Measurements from ENCODE around the gene RSPO1.
A peak's percentile ranks its signal among the peaks of the same experiment; 100 is the strongest.
"Not testable (repeated sequence)": the region's sequence is repeated elsewhere in the genome, so short reads cannot be mapped to it uniquely, and the experiment has no call there.

Gene RSPO1, protein sequence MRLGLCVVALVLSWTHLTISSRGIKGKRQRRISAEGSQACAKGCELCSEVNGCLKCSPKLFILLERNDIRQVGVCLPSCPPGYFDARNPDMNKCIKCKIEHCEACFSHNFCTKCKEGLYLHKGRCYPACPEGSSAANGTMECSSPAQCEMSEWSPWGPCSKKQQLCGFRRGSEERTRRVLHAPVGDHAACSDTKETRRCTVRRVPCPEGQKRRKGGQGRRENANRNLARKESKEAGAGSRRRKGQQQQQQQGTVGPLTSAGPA

DNA sequence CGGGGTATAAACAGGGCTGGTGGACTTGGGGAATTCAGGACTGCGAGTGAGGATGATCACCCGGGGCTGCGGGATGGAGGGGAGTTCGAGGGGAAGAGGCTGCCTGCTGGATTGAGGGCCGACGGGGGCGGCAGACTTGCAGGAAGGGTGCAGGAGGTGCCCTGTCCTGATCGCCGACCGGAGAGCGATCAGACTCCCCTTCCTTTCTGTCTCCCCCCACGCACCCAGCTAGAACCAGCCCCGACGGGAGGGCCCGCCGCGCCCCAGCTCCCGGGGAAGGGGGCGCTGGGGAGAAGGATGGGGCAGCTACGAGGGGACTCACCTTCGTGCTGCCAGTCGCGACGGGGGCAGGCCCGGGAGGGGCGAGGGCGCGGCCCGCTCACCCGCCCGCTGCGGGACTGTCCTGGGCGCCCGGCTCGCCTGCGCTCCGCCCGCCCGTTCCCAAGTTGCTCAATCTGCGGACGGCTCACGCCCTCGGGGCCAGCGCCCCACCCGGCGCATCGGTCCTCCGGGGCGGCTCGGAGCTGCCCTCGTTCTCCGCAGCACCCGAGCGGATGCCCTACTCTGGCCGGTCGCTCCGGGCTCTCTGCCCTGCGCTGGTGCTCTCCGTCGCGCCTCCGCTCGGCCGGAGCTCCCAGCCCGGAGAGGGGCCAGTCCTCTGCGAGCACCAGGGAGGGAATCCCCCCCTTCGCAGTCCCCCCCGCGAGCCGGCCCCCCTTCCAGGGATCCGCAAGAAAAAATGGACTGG lies at the start of gene RSPO1:
TSS of gene RSPO1 (minus strand) at position 649 of the 748 bp plus-strand sequence. CDS start 5,231 bp downstream, outside the sequence.
- DNase-seq (ENCODE audit: low spot score) = no peak

DNA sequence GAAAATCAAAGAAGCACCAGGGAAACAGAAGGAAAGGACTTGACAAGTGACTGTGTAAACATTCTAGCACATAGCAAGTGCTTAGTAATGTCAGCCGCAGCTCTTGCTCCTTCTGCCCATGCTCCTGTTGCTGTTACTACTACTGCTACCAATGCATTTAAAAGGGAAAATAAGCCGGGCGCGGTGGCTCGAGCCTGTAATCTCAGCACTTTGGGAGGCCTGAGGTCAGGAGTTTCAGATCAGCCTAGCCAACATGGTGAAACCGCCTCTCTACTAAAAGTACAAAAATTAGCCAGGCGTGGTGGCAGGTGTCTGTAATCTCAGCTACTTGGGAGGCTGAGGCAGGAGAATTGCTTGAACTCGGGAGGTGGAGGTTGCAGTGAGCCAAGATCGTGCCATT lies 49.5 kb upstream of the RSPO1 start:
- DNase-seq (ENCODE audit: low spot score) = not testable (repeated sequence)

DNA sequence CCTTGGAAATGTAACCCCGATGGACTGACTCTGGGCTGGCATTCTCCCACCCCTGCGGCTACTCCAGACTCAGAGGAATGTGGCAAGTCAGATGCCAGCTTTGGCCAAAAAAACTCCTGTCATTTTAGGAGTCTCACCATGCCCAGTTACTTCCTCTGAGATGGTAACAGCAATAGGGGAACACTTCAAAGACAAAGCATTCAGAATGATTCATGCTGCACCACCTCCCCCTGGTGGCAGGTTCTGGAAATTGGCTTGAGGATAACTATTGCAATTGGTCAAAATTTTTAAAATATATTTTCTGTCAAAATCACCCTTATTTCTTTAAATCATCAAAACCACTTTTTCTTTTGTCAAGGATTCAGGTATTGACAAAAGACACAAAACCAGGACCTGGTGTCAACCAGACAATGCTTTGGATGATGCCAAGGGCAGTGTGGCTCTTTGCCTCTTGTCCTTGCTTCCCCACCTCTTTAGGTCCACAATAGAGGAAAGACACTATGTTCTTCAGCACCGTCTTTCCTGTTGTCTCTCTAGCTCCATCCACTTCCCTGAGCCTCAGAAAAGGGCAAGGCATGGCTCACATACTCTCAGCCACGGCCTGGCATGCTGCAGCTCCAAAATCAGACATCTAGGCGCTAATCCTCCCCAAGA lies 47.8 kb upstream of the RSPO1 start:
- peak; percentile 44 for DNase-seq (ENCODE audit: low spot score)

DNA sequence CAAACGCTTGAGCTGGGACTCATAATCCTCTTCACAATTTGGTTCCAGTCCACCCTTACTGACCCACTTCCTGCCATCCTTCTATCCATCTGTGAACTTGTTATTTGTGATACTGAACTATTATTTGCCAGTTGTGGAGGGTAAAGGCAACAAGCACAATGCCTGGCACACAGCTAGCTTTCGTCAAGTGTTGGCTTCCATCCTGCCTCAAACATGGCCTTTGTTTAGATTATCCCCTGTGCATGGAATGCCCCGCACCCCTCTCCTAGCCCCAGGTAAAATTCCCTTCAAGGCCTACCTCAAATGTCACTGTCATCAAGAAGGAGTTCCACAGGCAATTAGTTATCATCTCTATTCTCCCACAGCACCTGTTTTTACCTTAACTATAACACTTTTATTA lies 46.2 kb upstream of the RSPO1 start:
- DNase-seq (ENCODE audit: low spot score) = no peak

DNA sequence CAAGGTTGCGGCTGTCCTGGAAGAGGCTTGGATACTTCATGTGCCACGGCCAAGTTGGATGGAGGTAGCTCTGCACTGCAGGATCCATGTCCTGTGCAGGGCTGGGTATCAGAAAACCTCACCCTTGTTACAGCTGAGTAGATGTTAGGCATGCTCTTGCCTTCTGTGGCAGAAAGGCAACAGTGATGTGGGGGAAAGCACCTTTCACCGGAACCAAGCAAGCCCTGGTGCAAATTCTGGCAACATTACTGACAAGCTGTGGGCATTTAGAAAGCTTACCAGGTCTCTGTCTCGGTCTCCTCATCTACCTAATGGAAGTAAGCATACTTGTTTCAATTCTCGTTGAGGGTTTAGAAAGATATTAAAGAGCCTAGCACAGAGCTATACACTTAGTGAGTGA lies 43.1 kb upstream of the RSPO1 start:
- DNase-seq (ENCODE audit: low spot score) = no peak

DNA sequence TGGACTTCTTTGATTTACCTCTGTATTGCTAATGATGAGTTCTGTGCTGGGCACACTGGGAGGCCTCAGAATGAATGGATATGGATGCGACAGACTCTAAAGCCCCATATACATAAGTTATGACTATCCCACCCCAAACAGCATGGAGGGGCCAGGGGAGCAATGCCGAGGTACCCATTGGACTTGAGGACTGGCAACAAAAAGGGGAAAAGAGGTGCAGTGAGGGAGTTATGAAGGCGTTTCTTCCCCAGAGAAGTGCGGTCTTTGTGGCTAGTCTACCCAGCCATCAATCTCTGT lies 42.4 kb upstream of the RSPO1 start:
- DNase-seq (ENCODE audit: low spot score) = no peak

DNA sequence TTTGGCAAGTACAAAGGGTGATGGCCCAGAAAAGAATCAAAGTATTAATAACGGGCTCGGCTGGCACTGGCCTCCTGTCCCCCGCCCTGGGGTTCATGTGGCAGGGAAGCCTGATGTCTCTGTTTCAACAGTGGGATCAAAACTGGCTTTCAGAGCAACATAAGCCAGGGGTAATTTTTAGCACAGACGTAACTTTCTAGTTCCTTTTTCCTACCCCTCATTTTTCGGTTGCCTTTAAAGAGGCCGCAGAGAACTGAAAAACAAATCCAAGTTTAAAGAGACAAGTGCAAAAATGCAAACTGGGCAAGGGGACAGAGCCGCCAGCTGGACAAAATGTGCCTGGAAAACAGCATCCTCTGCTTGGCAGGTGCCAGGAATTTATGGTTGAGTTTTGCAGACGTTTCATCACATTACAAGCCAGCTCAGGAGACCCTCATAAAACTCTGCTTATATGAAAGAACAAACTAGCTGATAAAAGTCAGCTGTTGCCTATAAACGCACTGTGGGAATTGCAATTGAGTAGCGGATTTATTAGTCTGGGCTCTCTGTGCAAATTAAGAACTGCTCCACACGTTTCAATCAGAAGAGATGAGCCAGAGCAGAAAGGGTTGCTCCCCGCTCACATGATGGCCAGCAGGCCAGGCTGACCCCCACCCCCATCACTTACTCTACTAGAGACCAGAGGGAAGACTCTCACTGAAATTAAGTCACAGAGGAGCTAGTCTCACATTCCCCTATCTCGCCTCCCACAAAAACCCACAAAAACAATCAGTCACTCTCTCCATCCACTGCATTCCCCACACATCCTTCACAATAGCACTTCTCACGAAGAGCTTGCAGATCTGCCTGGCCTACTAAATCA lies 41.8 kb upstream of the RSPO1 start:
- no peak for DNase-seq (ENCODE audit: low spot score)

DNA sequence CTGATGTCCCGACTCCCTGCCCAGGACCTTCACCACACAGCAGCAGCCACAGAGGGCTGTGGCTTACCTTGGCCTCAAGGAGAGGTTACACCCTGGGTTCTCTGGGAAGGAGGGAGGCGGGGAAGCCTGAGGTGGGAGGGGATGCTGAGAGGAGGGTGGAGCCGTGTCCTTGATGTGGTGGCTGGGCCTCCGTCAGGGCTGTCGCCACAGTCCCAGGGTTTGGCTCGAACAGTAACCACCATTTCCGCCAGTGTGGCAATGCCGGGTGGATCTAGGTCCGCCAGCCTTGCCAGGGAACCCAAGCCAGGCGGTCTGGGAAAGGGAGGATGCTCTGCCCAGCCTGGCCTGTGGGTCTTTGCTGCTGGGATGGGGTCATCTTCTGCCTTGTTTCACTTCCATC lies 39.2 kb upstream of the RSPO1 start:
- DNase-seq (ENCODE audit: low spot score) = no peak

DNA sequence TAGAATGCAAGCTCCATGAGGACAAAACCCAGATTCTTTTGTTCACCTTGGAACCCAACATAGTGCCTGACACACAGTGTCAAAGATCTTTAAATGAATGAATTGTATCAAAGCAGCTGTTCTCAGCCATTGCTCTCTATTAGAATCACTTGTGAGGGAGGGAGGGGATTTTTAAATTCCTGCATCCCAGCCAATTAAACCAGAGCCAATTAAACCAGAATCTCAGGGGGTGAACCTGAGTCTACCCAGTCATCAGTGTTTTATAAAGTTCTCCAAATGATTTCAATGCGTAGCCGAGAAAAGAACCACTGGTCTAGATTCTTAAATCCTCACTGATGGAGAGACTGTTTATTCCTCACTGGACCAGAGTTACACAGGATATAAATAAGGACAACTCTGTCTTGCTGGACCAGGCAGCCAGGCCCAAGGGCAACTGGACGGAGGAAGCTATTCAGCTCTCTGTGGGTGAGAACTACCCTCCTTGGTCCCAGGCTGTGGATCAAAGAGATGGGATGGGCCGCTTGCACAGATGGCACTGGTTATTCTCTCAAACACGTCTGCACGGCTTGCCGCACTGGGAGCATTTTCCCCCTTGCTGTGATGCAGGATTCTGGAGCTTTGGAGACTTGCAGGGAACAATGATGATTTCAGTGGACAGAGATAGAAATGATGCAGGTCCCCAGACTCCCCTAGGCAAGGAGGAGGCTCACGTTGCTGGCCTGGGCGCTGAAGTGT lies 37.6 kb upstream of the RSPO1 start:
- DNase-seq (ENCODE audit: low spot score) = no peak

DNA sequence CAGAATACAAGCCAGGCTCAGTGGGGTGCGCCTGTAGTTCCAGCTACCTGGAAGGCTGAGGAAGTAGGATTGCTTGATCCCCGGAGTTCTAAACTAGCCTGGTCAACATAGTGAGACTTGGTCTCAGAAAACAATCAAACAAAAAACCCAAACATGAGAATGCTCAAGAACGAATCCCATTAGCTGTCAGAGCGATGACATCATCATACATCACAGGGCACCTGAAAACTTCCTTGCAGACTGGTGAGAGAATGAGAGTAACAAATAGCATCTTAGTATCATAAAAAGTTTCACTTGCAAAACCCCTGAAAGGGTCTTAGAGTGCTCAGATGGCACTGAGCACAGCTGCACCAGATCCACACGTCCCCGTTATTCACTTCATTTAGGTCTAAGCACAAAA lies 36.6 kb upstream of the RSPO1 start:
- DNase-seq (ENCODE audit: low spot score) = no peak

DNA sequence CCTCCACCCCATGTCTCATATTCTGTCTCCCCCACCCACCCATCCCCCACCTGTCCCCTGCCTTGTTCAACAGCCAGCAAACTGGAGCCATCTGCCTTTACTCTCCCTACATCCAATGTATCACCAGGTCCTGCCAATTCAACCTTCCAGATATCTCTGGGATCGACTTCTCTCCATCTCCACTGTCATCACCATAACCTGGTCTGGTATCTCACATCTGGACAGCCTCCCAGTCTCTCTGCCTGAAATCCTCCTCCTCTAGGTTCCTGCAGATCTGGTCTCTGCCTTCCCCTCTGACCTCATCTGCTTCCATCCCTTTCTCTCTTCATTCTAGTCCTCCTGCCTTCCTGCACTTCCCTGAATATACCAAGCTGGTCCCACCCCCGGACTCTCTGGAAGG lies 35.4 kb upstream of the RSPO1 start:
- DNase-seq (ENCODE audit: low spot score) = no peak

DNA sequence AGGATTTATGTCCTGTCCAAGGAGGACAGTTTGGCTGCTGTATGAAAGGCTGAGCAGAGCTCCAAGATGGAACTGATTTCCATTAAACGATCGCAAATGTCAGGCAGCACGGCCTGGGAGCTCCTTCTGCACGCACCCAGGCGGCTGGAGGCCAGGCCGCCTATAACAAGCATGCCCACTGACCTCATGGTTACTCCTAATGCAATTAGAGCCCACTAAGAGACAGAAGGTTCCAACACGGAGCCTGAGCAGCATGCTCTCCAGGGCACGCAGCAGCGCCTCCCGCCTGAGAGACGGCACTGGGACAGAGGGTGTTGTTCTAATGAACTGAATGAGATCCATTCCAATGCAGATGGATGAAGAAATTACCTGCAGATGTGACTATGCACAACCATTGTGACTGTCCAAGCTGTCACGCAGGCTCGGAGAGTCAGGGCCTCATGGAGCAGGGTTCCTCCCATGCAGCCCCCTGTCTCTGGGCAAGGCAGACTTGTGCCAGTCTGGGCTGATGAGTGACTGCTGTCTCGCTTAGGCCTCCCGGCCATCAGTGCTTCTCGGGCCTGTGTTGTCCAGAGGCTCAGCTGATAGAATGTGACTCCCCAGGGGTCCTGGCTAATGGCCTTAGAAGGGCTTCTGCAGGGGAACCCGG lies 32.5 kb upstream of the RSPO1 start:
- DNase-seq (ENCODE audit: low spot score) = no peak

DNA sequence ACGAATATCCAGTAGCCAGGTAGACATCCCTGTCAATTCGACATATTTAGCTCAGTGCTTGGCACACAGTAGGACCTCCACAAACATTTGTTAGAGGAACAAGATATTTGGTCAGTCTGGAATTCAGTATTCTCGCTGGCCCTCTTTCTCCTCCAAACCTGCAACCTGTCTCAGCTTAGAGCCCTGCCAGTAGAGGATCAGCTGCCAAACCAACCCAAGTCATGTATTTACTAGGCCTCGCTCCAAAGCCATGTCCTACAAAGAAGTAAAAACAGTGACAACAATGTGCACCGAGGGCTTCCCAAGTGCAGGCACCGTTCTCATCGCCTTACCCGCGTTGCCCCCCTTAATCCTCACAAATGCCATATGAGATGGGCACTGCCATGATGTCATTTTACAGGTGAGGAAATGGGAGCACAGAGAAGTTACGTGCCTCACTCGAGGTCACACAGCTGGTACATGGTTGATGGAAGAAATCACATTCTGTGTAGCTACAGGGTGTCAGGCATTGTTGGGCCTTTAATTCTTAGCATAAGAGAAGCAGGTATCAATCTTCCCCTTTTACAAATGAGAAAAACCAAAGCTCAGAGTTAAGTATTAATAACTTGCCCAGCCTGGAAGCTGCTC lies 31.7 kb upstream of the RSPO1 start:
- DNase-seq (ENCODE audit: low spot score) = no peak

DNA sequence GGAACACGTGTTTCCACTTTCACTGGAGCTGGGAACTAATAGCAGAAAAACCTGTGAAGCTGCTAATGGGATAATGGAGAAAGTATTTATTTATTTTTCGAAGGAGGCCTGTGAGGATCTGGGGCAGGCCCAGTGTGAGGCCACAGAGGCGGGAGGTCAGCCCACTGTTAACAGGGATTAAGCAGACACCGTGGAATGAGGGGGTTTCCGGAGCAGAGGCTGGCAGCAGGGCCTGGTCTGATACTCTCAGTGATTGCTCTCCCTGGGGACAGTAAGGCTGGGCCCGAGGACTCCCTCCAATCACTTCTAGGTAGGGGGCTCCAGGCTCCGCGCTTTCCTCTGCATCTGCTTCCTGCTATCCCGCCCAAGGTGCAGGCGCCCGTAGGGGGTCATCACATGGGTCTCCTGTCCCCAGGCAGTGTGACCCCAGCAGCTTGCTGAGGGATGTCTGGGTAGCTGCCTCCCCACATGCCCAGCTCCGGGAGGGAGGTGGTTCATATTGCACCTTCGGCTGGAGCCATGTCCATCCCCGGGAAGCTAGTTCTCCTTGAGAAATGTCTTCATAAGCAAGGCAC lies 28.8 kb upstream of the RSPO1 start:
- no peak for DNase-seq (ENCODE audit: low spot score)

DNA sequence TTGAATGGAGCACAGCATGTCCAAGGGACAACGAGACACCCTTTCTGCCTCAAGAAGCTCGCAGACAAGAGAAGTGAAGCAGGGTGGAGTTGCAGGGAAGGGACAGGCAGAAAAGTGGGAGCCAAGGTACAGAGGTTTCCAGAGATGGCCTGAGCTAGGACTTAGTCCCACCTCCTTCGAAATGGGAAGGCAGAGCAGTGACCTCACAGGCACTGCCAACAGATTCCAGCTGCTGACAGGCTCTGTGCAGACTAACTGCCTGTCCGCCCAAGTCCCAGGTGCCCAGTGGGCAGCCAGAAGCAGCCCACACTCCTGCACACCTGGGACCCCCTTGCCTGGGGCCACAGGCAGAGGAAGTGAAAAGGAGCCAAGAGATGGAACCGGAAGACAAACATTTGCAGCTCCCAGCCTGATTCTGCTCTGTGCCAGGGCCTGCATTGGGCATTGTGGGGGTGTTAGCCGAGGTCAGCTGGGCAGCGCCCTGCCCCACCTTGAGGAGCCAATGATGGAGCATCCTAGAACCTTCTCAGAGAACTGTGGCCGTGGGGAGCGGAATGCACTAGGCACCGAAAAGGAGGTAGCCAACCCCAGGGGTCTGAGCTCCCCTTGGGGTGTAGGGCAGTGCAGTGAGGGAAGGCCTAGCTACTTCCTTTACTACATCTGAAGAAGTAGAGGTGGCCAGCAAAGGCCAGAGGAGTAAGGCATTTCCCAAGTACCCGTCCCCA lies 27.5 kb upstream of the RSPO1 start:
- no peak for DNase-seq (ENCODE audit: low spot score)

DNA sequence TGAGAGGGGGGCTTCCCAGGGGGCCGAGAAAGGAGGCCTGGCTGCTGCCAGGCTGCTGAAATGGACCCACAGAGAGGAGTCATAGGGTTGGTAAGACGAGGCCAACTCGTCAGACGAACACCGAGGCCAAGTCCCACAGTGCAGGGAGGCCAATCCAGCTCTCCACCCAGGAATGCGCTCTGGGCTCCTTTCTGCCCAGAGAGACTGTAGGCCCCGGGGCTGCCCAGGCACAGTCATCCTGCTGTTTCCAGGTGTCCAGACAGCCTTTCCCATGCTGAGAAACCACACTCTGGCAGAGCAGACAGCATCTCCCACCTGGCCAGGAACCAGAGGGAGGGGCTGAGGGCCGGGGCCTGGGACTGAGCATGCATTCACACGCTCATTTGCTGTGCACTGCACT lies 26.7 kb upstream of the RSPO1 start:
- no peak for DNase-seq (ENCODE audit: low spot score)

DNA sequence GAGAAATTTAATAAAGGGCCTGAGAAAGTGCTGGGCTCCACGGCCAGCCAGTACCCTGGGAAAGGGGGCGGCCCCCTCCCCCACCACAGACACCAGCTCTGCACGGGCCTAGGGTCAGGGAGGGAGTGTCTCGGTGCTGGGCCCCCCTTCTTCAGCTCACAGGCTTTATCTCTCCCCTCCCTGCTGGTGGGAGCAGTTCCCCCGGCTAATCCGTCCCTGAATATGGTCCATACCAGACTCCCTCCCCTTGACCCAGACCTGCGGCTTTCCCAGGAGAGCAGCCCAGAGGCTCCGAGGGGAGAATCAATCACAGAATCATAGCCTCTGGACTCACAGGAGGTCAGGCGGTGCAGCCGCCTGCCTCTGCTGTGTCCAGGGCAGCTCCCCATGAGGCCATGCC lies 26.0 kb upstream of the RSPO1 start:
- no peak for DNase-seq (ENCODE audit: low spot score)

DNA sequence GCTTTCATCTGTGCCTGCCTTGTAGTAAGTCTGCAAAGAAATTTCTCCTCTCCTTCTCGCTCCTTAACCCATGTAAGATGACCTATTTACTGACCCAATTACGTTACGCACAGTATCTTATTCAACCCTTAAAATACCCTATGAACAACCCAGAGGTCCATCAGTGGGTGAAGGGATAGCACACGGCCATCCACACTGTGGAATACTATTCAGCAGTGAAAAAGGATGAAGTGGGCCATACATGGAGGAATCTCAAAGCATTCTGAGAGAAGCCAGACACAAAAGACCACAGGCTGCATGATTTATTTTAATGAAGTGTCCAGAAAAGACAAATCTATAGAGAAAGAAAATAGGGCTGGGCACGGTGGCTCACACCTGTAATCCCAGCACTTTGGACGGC lies 23.8 kb upstream of the RSPO1 start:
- DNase-seq (ENCODE audit: low spot score) = no peak

DNA sequence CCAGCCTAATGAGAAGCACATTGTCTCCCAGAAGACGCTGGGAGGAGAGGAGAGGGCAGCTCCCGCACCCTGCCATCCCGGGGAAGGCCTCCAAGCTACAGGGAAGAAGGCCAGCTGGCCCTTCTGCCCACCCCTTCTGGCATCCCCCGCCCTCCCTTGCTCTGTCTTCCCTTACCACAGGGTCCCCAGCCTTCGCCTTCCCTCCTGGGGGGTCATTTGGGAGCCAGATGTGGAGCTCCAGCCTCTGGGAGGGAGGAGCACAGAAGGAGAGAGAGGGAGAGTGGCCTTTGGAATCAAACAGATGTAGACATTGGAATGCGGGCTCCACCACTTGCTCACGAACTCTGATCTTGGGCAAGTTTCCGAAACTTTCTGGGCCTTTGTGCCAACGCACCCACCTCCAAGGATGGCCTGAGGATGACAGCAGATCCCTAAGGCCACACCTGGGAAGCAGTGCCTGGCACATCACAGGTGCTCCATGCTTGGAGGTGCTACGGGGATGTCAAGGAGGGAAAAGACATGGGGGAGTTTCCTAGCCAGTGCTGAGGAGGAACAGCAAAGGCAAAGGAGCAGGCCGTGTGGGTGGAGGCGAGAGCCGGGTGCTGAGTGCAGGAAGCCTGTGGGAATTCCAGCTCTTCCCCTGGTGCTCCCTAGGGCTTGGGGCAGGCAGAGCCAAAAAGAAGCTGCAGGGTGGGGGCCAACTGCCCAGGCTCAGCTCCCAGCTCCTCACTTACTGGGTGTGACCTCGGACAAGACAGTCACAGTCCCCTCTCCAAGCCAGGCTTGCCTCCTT lies 23.1 kb upstream of the RSPO1 start:
- no peak for DNase-seq (ENCODE audit: low spot score)

Data from COLO829 (cell line).